Fibroblast of skin of left quadriceps (primary cell): ENCODE results near the gene TMEM272.

Experiments
- DNase-seq, 2 experiments: peaks; one replicate each; pipeline ENCODE4 v3.0.0-alpha.2; 2013; ENCODE audit warnings: low read depth in 2 of 2

TMEM272 gene

GRCh38 chr13:51780099-51780498, 64.9 kb downstream of the TMEM272 start:
- no peak for DNase-seq

DNA sequence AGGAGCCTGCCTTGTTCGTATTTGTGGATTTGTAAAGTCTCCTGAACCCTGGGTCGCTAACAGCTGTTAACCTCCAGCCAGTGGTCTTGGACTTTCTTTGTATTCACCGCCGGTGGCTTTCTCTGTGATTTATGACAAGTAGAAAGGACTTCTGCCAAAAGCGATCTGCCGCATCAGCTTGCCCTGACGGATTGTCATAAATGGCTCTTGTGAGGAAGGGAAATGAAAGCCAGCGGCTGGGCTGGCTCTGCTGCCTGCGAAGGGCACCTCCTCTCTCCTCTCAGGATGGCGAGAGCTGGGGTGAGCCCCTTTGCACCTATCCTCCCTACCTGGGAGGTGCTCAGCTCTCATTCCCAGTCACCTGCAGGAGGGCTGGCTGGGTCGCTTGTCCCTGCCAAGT, 66.6 kb downstream of the TMEM272 start:
- no peak for DNase-seq

GRCh38 chr13:51777921-51778320, 67.1 kb downstream of the TMEM272 start:
- no peak for DNase-seq

GRCh38 chr13:51776179-51776578, 68.8 kb downstream of the TMEM272 start:
- no peak for DNase-seq

- no peak for DNase-seq
These were observed 71.5 kb downstream of the TMEM272 start for GRCh38 chr13:51773515-51773914.

- no peak for DNase-seq
These were observed 72.2 kb downstream of the TMEM272 start for GRCh38 chr13:51772781-51773180.

DNA sequence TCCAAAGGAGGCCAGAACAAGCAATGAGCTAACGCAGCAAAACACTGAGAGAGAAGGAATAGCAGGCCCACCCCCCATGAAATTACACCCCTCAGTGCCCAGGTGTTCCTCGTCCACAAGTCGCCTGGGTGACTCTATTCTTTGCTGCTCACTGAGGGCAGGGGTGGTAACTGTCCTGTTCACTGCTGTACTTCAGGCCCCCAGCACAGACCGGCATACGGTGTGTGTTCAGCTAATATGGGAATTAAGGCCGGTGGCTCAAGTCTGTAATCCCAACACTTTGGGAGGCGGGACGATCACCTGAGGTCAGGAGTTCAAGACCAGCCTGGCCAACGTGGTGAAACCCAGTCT, 72.9 kb downstream of the TMEM272 start:
- DNase-seq = no peak

GRCh38 chr13:51771418-51772104, 73.4 kb downstream of the TMEM272 start:
- DNase-seq = no peak

GRCh38 chr13:51770681-51771417, 74.1 kb downstream of the TMEM272 start:
- DNase-seq = no peak

- no peak for DNase-seq
These were observed 74.8 kb downstream of the TMEM272 start for GRCh38 chr13:51770160-51770559.

DNA sequence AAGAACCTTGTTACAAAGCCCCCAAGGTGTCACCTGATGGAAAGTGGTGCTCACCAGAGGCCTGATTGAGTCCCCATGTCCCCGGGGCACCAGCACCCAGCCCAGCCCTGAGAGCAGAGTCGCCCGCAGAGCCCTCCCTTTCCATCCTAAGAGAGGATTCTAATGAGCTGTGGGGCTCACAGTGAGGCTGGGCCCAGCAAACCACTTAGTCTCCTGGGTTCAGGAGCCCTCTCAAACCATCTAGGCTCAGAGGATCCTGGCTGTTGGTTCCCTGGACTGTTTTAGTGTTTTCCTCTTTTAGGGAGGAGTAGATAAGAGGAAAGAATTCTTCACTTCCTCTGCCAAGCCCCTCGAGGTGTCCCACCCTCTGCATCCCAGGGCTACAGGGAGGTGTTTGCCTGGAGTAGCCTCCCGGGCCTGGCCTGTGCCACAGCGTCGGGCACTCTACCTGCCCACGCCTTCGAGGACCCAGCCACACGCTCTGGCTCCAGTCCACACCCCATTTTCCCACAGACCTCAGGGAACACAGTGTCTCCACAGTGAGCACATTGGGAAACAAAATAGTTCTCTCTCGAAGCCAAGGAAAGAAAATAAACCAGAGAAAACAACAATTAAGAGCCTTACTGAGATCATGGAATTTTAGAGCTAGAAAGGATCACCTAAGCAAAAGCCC, 75.4 kb downstream of the TMEM272 start:
- no peak for DNase-seq

DNA sequence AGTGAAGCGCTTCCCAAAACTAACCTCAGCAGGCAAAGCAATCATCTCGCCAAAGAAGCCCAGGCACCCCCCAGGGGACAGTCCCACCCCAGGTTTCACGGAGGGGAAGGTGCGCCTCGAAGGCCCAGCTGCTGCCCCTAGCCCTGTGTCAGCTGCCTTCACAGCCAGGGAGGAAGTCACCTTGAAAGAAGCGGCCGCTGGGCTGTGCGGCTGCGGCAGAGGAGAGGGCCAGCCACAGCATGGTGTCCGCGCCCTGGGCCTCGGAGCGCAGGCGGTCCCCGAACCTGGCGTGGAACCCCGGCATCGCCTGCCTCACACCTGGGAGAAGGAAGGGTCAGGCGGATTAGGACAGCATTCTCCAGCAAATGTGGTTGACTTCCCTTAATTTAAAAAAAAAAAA, 76.0 kb downstream of the TMEM272 start:
- no peak for DNase-seq

GRCh38 chr13:51768378-51768921, 76.5 kb downstream of the TMEM272 start:
- no peak for DNase-seq

DNA sequence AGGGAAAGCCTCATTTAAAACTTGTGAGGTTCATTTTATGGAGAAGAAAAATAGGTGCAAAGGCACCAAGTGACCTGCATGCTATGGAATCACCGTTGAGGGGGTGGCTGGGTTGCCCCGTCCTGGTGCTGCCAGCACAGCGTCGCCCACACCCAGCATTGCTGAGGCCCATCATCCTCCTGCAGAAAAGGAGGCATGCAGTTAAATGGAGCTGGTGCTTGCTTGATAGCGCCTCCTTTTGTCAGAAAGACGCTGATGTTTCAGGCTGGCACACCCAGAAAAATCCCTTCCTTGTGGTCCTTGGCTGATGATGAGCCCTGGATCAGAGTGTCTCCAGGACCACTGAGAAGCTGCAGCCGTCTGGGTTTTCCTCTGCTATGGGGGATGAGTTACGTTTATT, 77.9 kb downstream of the TMEM272 start:
- DNase-seq = no peak

DNA sequence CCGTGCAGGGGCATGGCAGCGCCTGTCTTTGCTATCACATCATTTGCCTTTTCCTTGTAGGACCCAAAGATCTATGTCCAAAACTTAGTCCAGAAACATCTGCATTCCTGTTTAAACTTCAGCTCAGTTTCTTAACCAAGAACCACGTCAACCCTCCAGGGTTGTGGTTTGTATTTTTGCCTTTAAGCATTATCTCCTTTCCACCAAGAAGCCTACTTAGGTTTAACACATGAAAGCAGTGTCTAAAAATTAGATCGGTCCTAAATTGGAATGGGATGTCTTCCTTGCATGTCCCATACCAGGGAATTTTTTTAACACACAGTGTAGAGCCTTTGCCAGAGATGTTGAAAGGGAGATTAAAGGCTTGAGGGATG, 79.8 kb downstream of the TMEM272 start:
- DNase-seq = no peak

- no peak for DNase-seq
These were observed 80.5 kb downstream of the TMEM272 start for GRCh38 chr13:51764184-51765141.

GRCh38 chr13:51763486-51763885, 81.5 kb downstream of the TMEM272 start:
- no peak for DNase-seq
